Thyroid gland (tissue), 4 donors: ENCODE results near the gene ZRANB3. TPM values are rescaled to one million over a fixed set of nuclear protein-coding genes. Genes with fewer than 3 reads are reported as not detected.
"Not testable (repeated sequence)": the region's sequence is repeated elsewhere in the genome, so short reads cannot be mapped to it uniquely, and the experiment has no call there.

Experiments
- DNase-seq, 2 donors: peaks; one replicate each; pipeline ENCODE4 v3.0.0-alpha.2; 2019
- H3K27ac ChIP-seq, 3 donors: fragments of 200-600 bp; sonication (generic); 1 replicate in 2 of 3; 2 replicates in 1 of 3; pipeline ENCODE4 v1.5.1; 2016 to 2019; ENCODE audit warnings: mild to moderate bottlenecking in 1 of 3, moderate library complexity in 1 of 3
- H3K27me3 ChIP-seq: fragments of 200-600 bp; sonication (generic); one replicate; pipeline ENCODE4 v1.5.1; 2019
- H3K36me3 ChIP-seq, 2 donors: fragments of 200-600 bp; sonication (generic); one replicate each; pipeline ENCODE4 v1.5.1; 2016 to 2019
- H3K4me1 ChIP-seq, 2 donors: fragments of 200-600 bp; sonication (generic); one replicate each; pipeline ENCODE4 v1.5.1; 2017 to 2019
- H3K4me3 ChIP-seq, 3 donors: fragments of 200-600 bp; sonication (generic); replicated peaks in 1 of 3; 1 replicate in 2 of 3; 2 replicates in 1 of 3; pipeline ENCODE4 v1.5.1; 2016; ENCODE audit warnings: mild to moderate bottlenecking in 1 of 3
- H3K9me3 ChIP-seq: fragments of 200-600 bp; sonication (generic); one replicate; pipeline ENCODE4 v1.5.1; 2017
- POLR2A ChIP-seq, 2 donors: fragments of 450-650 bp; IDR thresholded peaks; one replicate each; pipeline ENCODE4 v1.6.1; 2017; ENCODE audit warnings: antibody characterized with exemption in 2 of 2, mild to moderate bottlenecking in 2 of 2, moderate library complexity in 1 of 2
- WGBS, 2 donors: methylation state at CpG; one replicate each; pipeline ENCODE4 v1.1.5; 2017; 5-methylcytosine and 5-hydroxymethylcytosine counted together
- intact Hi-C: fragments of 100-400 bp; cut with DNase I; formaldehyde crosslinking; loops from one replicate; pipeline ENCODE4 v1.15.1; 2023
- total RNA-seq, 4 donors: library from RNA; depleted of rRNA; stranded (reverse); fragments of >200 nt; gene quantifications; one replicate each; pipeline ENCODE4 v1.2.3, GENCODE V29; 2016
- TF ChIP-seq, protein P1 (sequence below), 6 experiments: fragments of 200-600 bp in 3 of 6; fragments of 450-650 bp in 3 of 6; sonication (generic) in 3 of 6; IDR thresholded peaks; one replicate each; pipeline ENCODE4 v1.5.1; 2016 to 2019; ENCODE audit warnings: antibody characterized with exemption in 6 of 6, mild to moderate bottlenecking in 2 of 6, inconsistent platforms in 1 of 6, moderate library complexity in 1 of 6

The ZRANB3 gene
- total RNA-seq, 4 donors from 2014 or later: 3.1 to 12.2 (median 9.3) TPM

DNA sequence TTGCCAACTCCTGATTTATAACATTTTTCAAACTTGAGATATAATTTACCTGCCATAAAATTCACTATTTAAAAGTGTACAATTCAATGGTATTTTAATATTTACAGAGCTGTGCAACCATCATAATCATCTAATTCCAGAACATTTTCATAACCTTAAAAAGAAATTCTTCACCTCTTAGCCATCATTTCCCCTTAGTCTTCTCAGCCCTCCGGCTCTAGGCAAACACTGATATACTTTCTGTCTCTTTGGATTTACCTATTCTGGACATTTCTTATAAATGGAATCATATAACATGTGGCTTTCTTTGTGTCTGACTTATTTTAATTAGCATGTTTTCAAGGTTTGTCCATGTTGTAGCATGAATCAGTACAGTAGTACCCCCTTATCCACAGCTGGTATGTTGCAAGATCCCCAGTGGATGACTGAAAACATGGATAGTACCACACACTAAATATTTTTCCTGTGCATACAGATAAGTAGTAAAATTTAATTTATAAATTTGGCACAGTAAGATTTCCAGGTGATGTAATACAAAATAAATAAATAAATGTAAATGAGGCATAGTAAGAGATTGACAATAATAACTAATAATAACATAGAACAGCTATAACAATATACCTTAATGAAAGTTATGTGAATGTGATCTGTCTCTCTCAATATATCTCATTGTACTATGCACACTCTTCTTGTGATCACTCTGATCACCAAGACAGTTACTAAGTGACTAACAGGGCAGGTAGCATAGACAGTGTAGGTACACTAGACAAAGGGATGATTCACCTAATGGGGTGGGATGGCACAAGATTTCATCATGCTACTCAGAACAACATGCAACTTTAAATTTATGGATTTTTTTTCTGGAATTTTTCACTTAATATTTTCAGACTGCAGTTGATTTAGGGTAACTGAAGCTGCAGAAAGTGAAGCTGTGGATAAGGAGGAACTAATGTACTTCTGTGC, 405.8 kb downstream of the ZRANB3 start:
- WGBS, 2 donors: 98 to 99% methylated on average over 1 of the region's 1 CpG
- Histone ChIP-seq H3K4me1 (no peaks in the 10 kb centered on the region), H3K36me3 (peaks cover 8 to 14% of the 10 kb centered on the region in 2 donors), H3K27me3 (no peaks in the 10 kb centered on the region), H3K27ac (no peak overlapping the region), H3K9me3 (no peaks in the 10 kb centered on the region), H3K4me3 (no peak overlapping the region)
- TF ChIP-seq, protein P1, sequence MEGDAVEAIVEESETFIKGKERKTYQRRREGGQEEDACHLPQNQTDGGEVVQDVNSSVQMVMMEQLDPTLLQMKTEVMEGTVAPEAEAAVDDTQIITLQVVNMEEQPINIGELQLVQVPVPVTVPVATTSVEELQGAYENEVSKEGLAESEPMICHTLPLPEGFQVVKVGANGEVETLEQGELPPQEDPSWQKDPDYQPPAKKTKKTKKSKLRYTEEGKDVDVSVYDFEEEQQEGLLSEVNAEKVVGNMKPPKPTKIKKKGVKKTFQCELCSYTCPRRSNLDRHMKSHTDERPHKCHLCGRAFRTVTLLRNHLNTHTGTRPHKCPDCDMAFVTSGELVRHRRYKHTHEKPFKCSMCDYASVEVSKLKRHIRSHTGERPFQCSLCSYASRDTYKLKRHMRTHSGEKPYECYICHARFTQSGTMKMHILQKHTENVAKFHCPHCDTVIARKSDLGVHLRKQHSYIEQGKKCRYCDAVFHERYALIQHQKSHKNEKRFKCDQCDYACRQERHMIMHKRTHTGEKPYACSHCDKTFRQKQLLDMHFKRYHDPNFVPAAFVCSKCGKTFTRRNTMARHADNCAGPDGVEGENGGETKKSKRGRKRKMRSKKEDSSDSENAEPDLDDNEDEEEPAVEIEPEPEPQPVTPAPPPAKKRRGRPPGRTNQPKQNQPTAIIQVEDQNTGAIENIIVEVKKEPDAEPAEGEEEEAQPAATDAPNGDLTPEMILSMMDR (IDR thresholded peaks at IDR 0.05): no peak
- no peak for TF ChIP-seq POLR2A (IDR thresholded peaks at IDR 0.05)
- DNase-seq: no peak
- intact Hi-C loops: no loop called here

- intact Hi-C loops, H3K36me3 ChIP-seq, H3K27me3 ChIP-seq, H3K9me3 ChIP-seq, H3K27ac ChIP-seq, H3K4me3 ChIP-seq, H3K4me1 ChIP-seq, DNase-seq: not testable (repeated sequence)
- whole genome bisulfite sequencing, 2 donors: 93% methylated on average over 6 of the region's 6 CpGs
Observed at GRCh38 chr2:135121658-135122039, 409.4 kb downstream of the ZRANB3 start.

DNA sequence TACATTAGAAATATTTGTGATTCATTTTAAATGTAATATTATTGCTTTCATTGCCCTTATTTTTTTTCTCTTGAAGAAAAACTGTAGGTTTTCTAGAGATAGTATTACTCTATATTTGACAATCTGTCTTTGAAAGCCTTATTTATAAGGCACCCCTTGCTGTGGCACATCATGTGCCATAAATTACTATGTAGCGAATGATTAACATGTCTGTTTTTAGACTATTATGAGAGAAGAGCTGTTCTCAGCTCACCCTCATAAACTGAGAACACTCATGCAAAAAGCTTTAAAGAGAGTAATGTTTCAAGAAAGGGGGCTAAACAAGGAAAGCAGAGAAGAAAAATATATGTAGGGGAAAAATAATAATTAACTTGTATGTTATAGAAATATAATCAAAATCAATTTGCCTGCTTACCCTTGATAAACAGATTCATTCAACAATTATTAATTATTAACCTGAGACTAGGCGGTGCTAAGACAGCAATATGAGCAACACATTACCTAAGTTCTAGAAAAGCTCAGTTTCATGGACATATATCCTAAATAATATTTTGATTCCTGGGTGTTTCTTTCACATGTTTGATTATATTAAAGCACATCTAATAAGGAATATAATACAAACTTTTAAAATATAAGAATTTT, 409.9 kb downstream of the ZRANB3 start:
- TF ChIP-seq, protein P1 (IDR thresholded peaks at IDR 0.05): no peak
- TF ChIP-seq POLR2A (IDR thresholded peaks at IDR 0.05): no peak
- no peaks in the 10 kb centered on the region for H3K4me1 ChIP-seq

DNA sequence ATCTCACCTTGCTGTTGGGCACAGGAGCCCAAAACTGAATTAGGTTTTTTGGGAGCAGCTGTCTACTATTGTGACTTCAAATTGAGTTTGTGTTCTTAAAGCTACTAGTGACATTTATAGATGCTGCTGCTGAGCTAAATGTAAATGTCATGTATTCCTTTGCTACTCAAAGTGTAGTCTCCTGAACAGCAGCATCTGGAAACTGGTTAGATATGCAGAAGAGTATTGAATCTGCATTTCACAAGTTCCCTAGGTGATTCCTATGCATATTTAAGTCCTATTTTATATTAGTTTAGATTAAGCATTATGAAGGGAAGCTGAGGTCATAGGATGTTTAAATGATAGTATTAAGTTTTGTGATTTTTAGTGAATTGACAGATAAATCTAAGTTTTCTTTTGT, 411.4 kb downstream of the ZRANB3 start:
- H3K4me3 ChIP-seq: no peak overlapping the region

More for the DNA sequence above, 409.9 kb downstream of the ZRANB3 start:
- Histone ChIP-seq H3K27ac (no peak overlapping the region), H3K4me3 (no peak overlapping the region), H3K9me3 (no peaks in the 10 kb centered on the region), H3K36me3 (peaks cover 0 to 5% of the 10 kb centered on the region in 2 donors), H3K27me3 (no peaks in the 10 kb centered on the region)
- DNase-seq: no peak
- intact Hi-C loops: no loop called here
- WGBS, 2 donors: 97 to 99% methylated on average over 2 of the region's 2 CpGs

DNA sequence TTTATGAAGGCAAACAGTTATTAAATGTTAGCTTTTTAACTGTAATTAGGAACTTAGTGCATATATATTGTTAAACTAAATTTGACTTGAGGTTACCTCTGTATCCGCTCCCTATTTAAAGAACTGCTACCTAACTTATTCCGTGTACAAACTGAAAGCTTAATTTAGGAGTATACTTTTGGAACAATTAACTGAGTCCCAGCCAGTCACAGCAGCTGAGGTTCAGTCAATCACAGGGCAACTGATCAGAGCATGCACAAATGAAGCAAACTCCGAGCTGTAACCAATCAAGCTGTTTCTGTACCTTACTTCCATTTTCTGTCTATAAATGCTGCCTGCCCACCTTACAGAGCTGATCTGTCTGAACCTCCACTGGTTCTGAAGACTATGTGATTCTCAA, 417.7 kb downstream of the ZRANB3 start:
- Histone ChIP-seq H3K4me1 (no peaks in the 10 kb centered on the region), H3K4me3 (no peak overlapping the region), H3K36me3 (peaks cover 0 to 3% of the 10 kb centered on the region in 2 donors), H3K27me3 (no peaks in the 10 kb centered on the region), H3K27ac (no peak overlapping the region), H3K9me3 (no peaks in the 10 kb centered on the region)
- no peak for TF ChIP-seq POLR2A (IDR thresholded peaks at IDR 0.05)
- TF ChIP-seq, protein P1 (IDR thresholded peaks at IDR 0.05): no peak
- WGBS, 2 donors: 96 to 98% methylated on average over 3 of the region's 3 CpGs
- intact Hi-C loops: no loop called here
- no peak for DNase-seq

More for the DNA sequence above, 411.4 kb downstream of the ZRANB3 start:
- intact Hi-C loops: no loop called here
- no peak for TF ChIP-seq POLR2A (IDR thresholded peaks at IDR 0.05)
- TF ChIP-seq, protein P1 (IDR thresholded peaks at IDR 0.05): no peak
- no peak for DNase-seq
- Histone ChIP-seq H3K9me3 (no peaks in the 10 kb centered on the region), H3K36me3 (peaks cover 0 to 5% of the 10 kb centered on the region in 2 donors), H3K4me1 (no peaks in the 10 kb centered on the region), H3K27ac (no peak overlapping the region), H3K27me3 (no peaks in the 10 kb centered on the region)

- H3K4me1 ChIP-seq, DNase-seq, H3K4me3 ChIP-seq, H3K27me3 ChIP-seq, H3K27ac ChIP-seq, H3K9me3 ChIP-seq, H3K36me3 ChIP-seq, intact Hi-C loops: not testable (repeated sequence)
- WGBS, 2 donors: 97 to 99% methylated on average over 19 to 23 of the region's 56 CpGs
Observed at GRCh38 chr2:135105513-135106316, 425.3 kb downstream of the ZRANB3 start.
